NCI-H748 (cell line): ENCODE results near the gene SEL1L2.

Source experiments
- DNase-seq: peaks from one replicate; lab custom pipeline; 2025; ENCODE audit not compliant: unreplicated experiment; lab: John Stamatoyannopoulos, UW

Gene SEL1L2

GRCh38 chr20:13868331-13868730 is 122.1 kb downstream of the SEL1L2 start:
- no peak for DNase-seq

GRCh38 chr20:13865791-13866351 is 124.5 kb downstream of the SEL1L2 start:
- DNase-seq: no peak

DNA sequence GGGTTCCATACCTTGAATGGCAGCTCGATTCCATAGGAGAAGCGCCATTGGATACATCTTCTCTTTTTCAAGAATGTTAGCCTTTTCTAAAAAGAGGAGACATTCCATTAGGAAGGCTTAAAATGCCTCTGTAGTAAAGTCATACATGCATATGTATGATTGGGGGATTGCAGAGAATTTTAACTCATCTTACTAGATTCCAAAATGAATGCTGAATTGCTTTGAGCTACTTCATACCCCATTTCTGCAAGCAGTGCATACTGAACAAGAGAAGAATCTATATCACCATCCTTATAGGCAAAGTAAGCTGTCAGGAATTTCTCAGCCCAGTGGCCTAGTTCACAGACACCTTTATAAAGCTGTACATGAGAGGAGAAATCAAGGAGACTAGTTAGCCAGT is 125.3 kb downstream of the SEL1L2 start:
- DNase-seq: no peak

- no peak for DNase-seq
Observed at GRCh38 chr20:13863244-13863643, 127.2 kb downstream of the SEL1L2 start.

GRCh38 chr20:13862245-13862644 is 128.2 kb downstream of the SEL1L2 start:
- DNase-seq: no peak

GRCh38 chr20:13858871-13859270 is 131.5 kb downstream of the SEL1L2 start:
- DNase-seq: no peak

DNA sequence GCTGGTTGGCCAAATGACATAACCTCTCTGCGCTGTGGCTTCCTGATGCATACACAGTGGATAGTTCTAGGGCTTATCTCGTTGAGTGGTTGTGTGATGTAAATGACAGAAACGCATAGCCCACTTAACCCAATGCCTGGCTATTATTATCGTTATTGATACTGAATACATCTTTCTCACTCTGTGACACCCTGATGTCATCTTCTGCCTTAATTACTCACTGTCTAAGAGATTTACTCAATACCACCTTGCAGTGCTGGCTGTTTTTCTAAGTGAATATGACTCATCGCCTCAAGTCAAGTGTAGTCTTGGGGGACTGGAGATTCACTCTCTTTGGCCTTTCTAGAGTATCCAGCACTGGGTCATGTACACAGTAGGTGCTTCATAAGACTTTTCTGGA is 132.0 kb downstream of the SEL1L2 start:
- no peak for DNase-seq

GRCh38 chr20:13857961-13858360 is 132.5 kb downstream of the SEL1L2 start:
- no peak for DNase-seq

DNA sequence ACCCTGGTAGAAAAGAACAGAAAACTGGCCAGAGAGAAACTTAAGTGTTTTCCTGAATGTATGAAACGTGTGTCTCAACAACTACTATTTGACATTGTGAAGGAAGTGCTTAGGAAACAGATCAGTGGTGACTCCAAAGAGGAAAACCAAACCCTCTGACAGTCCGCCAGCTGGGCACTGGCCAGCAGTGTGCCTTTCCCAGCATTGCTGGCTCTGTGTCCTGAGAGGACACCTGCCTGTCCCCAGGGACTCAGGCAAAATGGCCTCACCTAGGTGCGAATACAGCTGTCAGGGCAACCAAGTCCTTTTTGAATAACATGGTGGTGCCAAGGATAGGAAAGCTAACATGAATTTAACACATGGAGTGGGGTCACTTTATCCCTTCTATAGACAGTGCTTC is 133.1 kb downstream of the SEL1L2 start:
- no peak for DNase-seq

- DNase-seq: no peak
Observed at GRCh38 chr20:13856354-13856753, 134.1 kb downstream of the SEL1L2 start.

- no peak for DNase-seq
Observed at GRCh38 chr20:13855613-13856012, 134.8 kb downstream of the SEL1L2 start.

- no peak for DNase-seq
Observed at GRCh38 chr20:13852306-13852705, 138.1 kb downstream of the SEL1L2 start.

DNA sequence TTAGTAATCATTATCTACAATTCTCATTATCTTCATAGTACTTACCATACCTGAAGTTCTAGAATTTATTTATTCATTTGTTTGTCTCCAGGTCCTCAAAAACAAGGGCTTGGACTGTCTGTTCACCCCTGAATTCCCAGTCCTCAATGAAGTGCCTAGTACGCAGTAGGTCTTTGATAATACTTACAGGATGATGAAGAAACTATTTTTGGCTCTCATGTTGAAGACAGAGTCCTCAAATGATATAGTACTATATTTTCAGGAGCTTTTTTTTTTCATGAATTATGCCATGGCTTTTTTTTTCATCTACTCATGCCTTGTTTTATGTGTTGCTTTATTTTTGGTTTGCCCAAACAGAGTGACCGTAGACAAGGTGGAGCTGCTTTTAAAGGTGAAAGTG is 139.1 kb downstream of the SEL1L2 start:
- no peak for DNase-seq

DNA sequence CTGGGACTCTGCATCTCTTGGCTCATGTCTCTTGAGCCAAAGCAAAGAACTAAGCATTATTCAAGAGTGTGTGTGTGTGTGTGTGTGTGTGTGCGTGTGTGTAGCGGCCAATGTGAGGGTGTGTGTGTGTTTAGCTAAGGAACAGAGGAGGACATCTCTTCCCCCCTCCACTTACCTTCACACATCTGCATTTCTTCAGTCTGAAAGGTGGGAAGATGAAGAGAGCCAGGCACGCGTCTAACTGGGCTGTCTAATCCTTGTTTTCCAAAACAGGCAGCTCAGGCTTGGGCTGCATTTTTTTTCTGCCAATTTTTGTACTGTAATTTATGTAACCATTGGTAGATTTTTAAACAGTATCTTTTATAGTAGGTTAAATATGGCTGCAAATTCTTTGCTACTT is 146.1 kb downstream of the SEL1L2 start:
- no peak for DNase-seq

DNA sequence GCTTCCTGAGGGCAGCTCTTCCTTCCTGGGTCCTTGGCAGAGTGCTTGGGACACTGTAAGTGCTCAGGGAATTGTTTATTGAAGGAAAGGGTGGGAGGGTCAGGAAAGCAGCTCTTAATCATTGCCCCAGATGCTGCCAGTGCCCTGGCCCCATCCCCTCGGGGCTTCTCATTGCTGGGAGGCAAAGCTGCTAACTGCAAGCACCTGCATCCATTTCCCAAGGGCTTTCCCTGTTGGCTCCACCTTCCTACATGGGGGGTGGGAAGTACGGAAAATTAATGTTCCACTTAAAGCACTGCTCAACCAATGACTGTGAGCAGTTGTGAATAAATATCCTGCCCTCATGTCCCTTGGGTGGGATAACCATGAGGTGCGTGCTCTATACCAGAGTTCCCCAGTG is 149.2 kb downstream of the SEL1L2 start:
- no peak for DNase-seq

DNA sequence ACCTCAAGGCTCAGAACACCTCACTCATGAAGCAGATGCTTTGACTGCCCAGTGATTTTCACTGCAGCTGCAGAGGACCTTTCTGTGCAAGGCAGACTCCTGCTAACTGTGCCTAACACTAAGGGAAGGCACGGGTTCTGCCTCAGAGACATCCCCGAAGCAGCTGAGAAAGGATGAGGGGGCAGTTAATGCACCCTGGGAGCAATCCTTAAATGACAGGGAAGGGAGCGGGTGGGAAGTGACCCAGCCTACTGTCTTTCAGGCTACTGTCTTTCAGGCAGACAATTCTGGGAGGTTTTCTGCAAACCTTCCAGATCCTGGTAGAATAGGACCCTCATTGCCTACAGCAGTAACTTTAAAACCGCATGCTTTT is 150.3 kb downstream of the SEL1L2 start:
- DNase-seq: no peak

- DNase-seq: no peak
Observed at GRCh38 chr20:13839421-13840092, 150.9 kb downstream of the SEL1L2 start.

GRCh38 chr20:13838664-13839063 is 151.8 kb downstream of the SEL1L2 start:
- no peak for DNase-seq

GRCh38 chr20:13831476-13831875 is 158.9 kb downstream of the SEL1L2 start:
- DNase-seq: no peak

DNA sequence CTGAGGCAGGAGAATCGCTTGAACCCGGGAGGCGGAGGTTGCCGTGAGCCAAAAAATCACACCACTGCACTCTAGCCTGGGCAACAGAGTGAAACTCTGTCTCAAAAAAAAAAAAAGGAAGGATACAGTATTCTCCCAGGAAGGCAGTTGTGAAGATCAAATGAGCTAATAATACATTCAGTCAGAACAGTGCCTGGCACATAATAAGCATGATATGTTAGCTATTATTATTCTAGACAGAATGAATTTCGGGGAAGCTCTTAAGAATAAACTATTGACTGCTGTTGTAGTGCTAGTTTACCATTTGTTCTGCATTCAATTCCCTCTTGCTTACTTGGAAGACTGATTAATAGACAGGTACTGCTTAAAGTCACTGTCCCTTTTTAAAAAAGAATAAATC is 164.9 kb downstream of the SEL1L2 start:
- DNase-seq: no peak

DNA sequence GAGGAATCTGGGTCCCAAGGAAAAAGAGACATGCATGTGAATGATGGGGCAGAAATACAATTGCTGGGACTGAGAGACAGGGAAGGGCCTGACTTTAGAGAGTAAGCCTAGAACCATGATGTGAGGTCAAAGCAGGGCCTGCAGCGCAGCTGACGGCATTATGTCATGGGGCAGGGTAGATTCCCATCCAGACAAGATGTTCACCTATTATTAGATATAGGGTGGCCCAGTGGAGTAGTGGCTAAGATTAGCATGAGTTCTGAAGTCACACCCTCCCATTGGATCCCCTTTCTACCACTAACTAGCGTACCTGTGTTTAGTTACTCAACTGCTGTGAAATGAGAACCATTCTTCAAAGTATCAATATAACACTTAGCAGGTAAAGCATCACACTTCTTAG is 166.0 kb downstream of the SEL1L2 start:
- no peak for DNase-seq

DNA sequence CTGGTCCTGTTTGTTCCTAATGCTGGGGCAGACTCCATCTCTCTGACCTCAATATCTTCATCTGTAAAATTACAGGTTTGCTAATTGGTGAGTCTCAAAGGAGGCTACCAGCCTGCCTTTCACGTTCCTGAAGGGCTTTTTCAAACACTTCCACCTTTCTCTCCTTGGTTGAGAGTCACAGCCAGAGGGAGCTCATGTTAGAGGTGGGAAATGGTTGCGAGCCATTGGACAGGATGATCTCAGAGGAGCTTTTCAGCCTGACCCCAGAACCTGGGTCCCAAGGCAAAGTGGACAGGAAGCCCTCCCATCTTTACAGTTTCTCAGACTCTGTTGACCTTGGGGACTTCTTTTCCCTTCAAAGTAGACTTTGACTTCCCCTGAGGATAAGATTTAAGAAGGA is 168.0 kb downstream of the SEL1L2 start:
- DNase-seq: no peak

DNA sequence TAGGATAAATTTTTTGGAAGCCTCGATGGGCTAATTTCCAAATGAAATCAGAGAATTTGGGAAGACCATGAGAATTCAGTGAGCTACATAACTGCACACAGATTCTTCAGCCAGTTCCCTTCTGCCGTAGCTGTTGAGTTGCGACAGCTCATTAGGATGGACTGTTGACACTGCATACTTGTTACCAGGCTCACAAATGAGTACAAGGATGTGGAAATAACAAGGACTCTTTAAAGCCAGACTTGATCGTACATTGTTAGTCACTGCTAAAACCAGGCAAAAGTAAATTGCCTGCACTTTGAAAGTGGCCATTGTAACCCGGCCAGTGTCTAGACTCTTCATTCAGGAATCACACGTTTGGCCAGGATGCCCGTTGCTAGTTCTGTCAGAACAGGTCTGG is 168.5 kb downstream of the SEL1L2 start:
- no peak for DNase-seq
